ENCODE measurements around the gene TLR2. TPM values are rescaled to one million over a fixed set of nuclear protein-coding genes. Genes with fewer than 3 reads are reported as not detected.

TLR2 gene
- total and polyA plus RNA-seq, 10 of the 15 experiments (the other 5 are each of a cell fraction or from before 2014, with no cell fraction given) = under 0.01 to 0.19 (median 0.06) TPM; not detected in 4

DNA sequence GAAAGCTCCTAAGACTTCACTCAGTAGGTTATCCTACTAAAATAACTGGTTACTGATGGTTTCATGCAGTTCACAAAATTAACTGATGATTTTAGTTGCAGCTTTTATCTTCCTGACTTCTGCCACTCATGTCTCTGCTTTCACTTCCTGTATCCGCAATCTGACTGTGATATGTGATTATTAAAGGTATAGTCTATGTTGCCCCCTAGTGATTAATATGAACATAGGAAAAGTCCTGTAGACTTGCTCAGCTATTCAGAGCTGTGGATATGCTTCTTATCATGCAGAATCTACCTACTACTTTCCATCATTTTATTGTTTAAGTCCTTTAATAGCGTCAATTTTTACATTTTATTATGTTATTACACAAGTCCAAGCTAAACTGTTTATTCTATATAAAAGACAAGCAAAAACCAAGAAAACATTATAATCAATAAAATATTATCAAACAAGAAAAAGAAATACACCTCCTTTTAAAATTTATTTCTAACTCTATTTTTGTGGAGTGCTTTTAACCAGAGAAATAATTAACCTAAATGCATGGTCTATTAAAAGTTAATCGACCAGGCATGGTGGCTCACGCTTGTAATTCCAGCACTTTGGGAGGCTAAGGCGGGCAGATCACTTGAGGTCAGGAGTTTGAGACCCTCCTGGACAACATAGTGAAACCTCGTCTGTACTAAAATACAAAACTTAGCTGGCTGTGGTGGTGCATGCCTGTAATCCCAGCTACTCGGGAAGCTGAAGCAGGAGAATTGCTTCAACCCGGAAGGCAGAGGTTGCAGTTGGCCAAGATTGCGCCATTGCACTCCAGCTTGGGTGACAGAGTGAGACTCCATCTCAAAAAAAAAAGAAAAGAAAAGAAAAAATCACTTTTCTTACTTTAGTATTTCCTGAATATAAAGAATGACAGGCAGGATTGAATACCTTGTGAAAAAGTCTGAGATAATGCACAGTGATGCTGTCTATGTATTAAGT, 40.4 kb upstream of the TLR2 start:
- CTCF ChIA-PET = interaction anchor here (0.6 to 4.6 kb wide), 52 partner anchors 9 to 809 kb away, joined by 3 to 142 read pairs (median 4); partner anchors contain the start of gene MND1
- no peak overlapping the region; the same call in 1 of the 2 replicates for H2AFZ ChIP-seq (ENCODE audit: control insufficient read depth, low read depth, low read length)
- intact Hi-C loops (cut with micrococcal nuclease; ENCODE audit: unreplicated experiment) (loop anchor here (1.0 to 5.0 kb wide), 3 partner anchors 156 to 299 kb away; partner anchors contain the start of gene MND1), in situ Hi-C loops (cut with MboI) (loop anchor here (10.0 kb wide), 1 partner anchor 499 kb away; no protein-coding TSS in a partner anchor)
- RAD21 ChIA-PET (ENCODE audit: unreplicated experiment) = interaction anchor here (0.7 to 7.1 kb wide), 30 partner anchors 9 to 795 kb away, joined by 3 to 77 read pairs (median 4); partner anchors contain the start of genes MND1 and TMEM131L
- peaks cover 6% of the 10 kb centered on the region; the same call in 1 of the 2 replicates for H3K4me1 ChIP-seq (ENCODE audit: control insufficient read depth, insufficient read depth, low read length)
- BruUV-seq (replicated peaks) = no TSS peak
- no peaks in the 10 kb centered on the region; the same call in 2 of the 3 replicates for H3K9me3 ChIP-seq (replicated peaks; ENCODE audit: control insufficient read depth, insufficient read depth, low read length)
- H3K36me3 ChIP-seq (ENCODE audit: control insufficient read depth in 2 of 2, insufficient read depth in 2 of 2, low read length in 1 of 2) = no peaks in the 10 kb centered on the region
- H3K27ac ChIP-seq (ENCODE audit: control insufficient read depth, insufficient read depth) = no peak overlapping the region
- no peak overlapping the region for H3K4me3 ChIP-seq
- 64% methylated on average over 9 of the region's 9 CpGs for WGBS (ENCODE audit: insufficient coverage, insufficient replicate concordance, low lambda C conversion rate, missing lambda C conversion rate)
- H3K27me3 ChIP-seq (replicated peaks in 1 of 2; ENCODE audit: control insufficient read depth in 2 of 2, insufficient read depth in 2 of 2, low read length in 1 of 2) = no peaks in the 10 kb centered on the region
- no peak overlapping the region for H3K4me2 ChIP-seq (ENCODE audit: control insufficient read depth, insufficient read depth)
- H3K9ac ChIP-seq (ENCODE audit: control insufficient read depth, insufficient read depth, low read length) = no peak overlapping the region
- FAIRE-seq (peak; percentile 92), DNase-seq (ENCODE audit: low read depth, low spot score) (peak; percentile 50), ATAC-seq (peak; percentile 88)
- POLR2A ChIA-PET = interaction anchor here (0.6 to 0.7 kb wide), 2 partner anchors 176 to 284 kb away, joined by 3 to 8 read pairs; no protein-coding TSS in a partner anchor
- SMC1A ChIA-PET (ENCODE audit: uncharacterized antibody, unreplicated experiment) = interaction anchor here (0.6 to 5.0 kb wide), 39 partner anchors 9 to 796 kb away, joined by 3 to 97 read pairs (median 4); partner anchors contain the start of genes MND1 and TMEM131L
- H3K79me2 ChIP-seq (ENCODE audit: control insufficient read depth, insufficient read depth, low read length) = no peaks in the 10 kb centered on the region
- no peaks in the 10 kb centered on the region for H4K20me1 ChIP-seq (ENCODE audit: control insufficient read depth, insufficient read depth)
- TF ChIP-seq RELA (IDR thresholded peaks at IDR 0.05; ENCODE audit: borderline replicate concordance, partially characterized antibody) (no peak), RAD21 (IDR thresholded peaks at IDR 0.05; ENCODE audit: insufficient read depth, low read depth, low read length) (peak; percentile 78), POLR2AphosphoS2 (IDR thresholded peaks at IDR 0.05; ENCODE audit: low read depth, low read length) (no peak), TCF7 (IDR thresholded peaks at IDR 0.05; ENCODE audit: borderline replicate concordance) (no peak), SPI1 (IDR thresholded peaks at IDR 0.05; ENCODE audit: borderline replicate concordance, insufficient read depth, low read depth, low read length) (peak; percentile 95), SMARCA5 (IDR thresholded peaks at IDR 0.05) (no peak), CBFB (IDR thresholded peaks at IDR 0.05; ENCODE audit: low read depth) (0 out of 2 replicates have a peak, but pooled peaks have one; percentile 15), JUNB (IDR thresholded peaks at IDR 0.05) (no peak), NRF1 (conservative IDR thresholded peaks at IDR 0.05; ENCODE audit: low read depth, low read length) (no peak), SMC3 (IDR thresholded peaks at IDR 0.05; ENCODE audit: borderline replicate concordance, low read length) (peak; percentile 57; the same call in 1 of the 2 replicates), IRF4 (IDR thresholded peaks at IDR 0.05; ENCODE audit: low read depth, low read length) (peak; percentile 67; the same call in 1 of the 2 replicates)
- TF ChIP-seq, protein P1, sequence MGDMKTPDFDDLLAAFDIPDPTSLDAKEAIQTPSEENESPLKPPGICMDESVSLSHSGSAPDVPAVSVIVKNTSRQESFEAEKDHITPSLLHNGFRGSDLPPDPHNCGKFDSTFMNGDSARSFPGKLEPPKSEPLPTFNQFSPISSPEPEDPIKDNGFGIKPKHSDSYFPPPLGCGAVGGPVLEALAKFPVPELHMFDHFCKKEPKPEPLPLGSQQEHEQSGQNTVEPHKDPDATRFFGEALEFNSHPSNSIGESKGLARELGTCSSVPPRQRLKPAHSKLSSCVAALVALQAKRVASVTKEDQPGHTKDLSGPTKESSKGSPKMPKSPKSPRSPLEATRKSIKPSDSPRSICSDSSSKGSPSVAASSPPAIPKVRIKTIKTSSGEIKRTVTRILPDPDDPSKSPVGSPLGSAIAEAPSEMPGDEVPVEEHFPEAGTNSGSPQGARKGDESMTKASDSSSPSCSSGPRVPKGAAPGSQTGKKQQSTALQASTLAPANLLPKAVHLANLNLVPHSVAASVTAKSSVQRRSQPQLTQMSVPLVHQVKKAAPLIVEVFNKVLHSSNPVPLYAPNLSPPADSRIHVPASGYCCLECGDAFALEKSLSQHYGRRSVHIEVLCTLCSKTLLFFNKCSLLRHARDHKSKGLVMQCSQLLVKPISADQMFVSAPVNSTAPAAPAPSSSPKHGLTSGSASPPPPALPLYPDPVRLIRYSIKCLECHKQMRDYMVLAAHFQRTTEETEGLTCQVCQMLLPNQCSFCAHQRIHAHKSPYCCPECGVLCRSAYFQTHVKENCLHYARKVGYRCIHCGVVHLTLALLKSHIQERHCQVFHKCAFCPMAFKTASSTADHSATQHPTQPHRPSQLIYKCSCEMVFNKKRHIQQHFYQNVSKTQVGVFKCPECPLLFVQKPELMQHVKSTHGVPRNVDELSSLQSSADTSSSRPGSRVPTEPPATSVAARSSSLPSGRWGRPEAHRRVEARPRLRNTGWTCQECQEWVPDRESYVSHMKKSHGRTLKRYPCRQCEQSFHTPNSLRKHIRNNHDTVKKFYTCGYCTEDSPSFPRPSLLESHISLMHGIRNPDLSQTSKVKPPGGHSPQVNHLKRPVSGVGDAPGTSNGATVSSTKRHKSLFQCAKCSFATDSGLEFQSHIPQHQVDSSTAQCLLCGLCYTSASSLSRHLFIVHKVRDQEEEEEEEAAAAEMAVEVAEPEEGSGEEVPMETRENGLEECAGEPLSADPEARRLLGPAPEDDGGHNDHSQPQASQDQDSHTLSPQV (IDR thresholded peaks at IDR 0.05) = 0 out of 2 replicates have a peak, but pooled peaks have one; percentile 11
- TF ChIP-seq, protein P2, sequence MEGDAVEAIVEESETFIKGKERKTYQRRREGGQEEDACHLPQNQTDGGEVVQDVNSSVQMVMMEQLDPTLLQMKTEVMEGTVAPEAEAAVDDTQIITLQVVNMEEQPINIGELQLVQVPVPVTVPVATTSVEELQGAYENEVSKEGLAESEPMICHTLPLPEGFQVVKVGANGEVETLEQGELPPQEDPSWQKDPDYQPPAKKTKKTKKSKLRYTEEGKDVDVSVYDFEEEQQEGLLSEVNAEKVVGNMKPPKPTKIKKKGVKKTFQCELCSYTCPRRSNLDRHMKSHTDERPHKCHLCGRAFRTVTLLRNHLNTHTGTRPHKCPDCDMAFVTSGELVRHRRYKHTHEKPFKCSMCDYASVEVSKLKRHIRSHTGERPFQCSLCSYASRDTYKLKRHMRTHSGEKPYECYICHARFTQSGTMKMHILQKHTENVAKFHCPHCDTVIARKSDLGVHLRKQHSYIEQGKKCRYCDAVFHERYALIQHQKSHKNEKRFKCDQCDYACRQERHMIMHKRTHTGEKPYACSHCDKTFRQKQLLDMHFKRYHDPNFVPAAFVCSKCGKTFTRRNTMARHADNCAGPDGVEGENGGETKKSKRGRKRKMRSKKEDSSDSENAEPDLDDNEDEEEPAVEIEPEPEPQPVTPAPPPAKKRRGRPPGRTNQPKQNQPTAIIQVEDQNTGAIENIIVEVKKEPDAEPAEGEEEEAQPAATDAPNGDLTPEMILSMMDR (IDR thresholded peaks at IDR 0.05 in 2 of 3, conservative IDR thresholded peaks at IDR 0.05 in 1 of 3; ENCODE audit: control insufficient read depth in 2 of 3, extremely low read depth in 1 of 3, insufficient read depth in 1 of 3, low read depth in 3 of 3, low read length in 3 of 3) = peak; percentile 50 to 65 (median 54); a peak in 5 of 6 replicates
- TF ChIP-seq, protein P3, sequence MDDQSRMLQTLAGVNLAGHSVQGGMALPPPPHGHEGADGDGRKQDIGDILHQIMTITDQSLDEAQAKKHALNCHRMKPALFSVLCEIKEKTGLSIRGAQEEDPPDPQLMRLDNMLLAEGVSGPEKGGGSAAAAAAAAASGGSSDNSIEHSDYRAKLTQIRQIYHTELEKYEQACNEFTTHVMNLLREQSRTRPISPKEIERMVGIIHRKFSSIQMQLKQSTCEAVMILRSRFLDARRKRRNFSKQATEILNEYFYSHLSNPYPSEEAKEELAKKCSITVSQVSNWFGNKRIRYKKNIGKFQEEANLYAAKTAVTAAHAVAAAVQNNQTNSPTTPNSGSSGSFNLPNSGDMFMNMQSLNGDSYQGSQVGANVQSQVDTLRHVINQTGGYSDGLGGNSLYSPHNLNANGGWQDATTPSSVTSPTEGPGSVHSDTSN (IDR thresholded peaks at IDR 0.05; ENCODE audit: insufficient replicate concordance, low read depth, low read length) = peak; percentile 58

Measured in GM12878 (cell line).